LNCaP clone FGC (cell line): ENCODE measurements around the gene MLC1.

ENCODE experiments used
- DNase-seq: peaks from one replicate; pipeline ENCODE4 v3.0.0-alpha.2; 2011; ENCODE audit warnings: low read depth
- H3K4me3 ChIP-seq: 2 replicates; pipeline ENCODE4 v1.5.1; 2011; ENCODE audit warnings: mild to moderate bottlenecking, low read depth, low read length, control low read depth
- CTCF ChIP-seq: IDR thresholded peaks from 2 replicates; pipeline ENCODE4 v1.5.1; 2012; ENCODE audit warnings: mild to moderate bottlenecking; ENCODE audit not compliant: control insufficient read depth, insufficient read depth; ENCODE audit errors: extremely low read depth

MLC1 gene

DNA sequence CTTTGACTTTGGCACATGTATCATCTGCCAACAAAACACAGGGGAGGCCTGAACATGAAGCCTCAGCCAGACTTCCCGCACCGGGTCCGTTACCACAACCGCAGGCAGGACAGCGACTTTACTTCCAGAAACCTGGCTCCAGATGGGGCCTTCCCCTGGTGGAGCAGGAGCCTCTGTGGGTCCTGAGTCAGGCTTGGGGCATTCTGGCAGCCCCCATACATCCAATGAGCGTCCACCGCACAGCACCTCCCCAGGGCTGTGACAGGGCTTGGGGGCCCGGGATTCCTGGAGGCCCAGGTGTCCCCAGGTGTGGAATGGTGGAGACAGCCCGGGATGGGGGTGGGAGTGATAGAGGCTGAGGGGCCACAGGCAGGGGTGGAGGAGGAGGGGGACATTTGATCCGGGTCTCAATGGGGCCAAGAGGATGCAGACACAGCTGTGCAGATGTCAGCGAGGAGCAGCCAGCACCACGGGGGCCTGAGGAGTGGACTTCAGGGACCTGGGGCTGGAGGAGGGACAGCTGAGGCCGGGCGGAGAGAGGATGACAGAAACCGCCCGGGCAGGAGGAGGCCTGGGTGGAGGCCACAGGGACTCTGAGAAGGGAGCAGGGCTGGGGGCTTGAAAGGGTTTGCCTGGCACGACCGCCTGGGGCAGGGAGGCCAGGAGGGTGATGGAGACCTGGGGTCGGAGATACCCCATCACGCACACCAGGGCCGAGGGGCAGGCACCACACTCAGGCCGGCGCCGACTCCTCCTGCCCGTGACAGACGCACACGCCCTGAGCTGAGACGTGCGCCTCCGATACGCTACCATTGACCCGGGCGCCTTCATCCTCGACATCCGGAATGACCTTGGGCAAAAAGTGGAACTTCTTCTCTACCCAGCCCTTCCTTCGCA lies 35.7 kb downstream of the MLC1 start:
- no peak for DNase-seq
- no peak for TF ChIP-seq CTCF
- no peak overlapping the region for H3K4me3 ChIP-seq

- TF ChIP-seq CTCF, result no peak
- DNase-seq, result no peak
- no peak overlapping the region for H3K4me3 ChIP-seq
These were observed 36.4 kb downstream of the MLC1 start for GRCh38 chr22:50048836-50049235.

GRCh38 chr22:50048061-50048765 lies 37.0 kb downstream of the MLC1 start:
- no peak for DNase-seq
- TF ChIP-seq CTCF, result no peak

GRCh38 chr22:50047346-50047745 lies 37.9 kb downstream of the MLC1 start:
- H3K4me3 ChIP-seq, result no peak overlapping the region
- no peak for TF ChIP-seq CTCF
- no peak for DNase-seq

More at GRCh38 chr22:50048061-50048765, 37.0 kb downstream of the MLC1 start:
- no peak overlapping the region for H3K4me3 ChIP-seq

DNA sequence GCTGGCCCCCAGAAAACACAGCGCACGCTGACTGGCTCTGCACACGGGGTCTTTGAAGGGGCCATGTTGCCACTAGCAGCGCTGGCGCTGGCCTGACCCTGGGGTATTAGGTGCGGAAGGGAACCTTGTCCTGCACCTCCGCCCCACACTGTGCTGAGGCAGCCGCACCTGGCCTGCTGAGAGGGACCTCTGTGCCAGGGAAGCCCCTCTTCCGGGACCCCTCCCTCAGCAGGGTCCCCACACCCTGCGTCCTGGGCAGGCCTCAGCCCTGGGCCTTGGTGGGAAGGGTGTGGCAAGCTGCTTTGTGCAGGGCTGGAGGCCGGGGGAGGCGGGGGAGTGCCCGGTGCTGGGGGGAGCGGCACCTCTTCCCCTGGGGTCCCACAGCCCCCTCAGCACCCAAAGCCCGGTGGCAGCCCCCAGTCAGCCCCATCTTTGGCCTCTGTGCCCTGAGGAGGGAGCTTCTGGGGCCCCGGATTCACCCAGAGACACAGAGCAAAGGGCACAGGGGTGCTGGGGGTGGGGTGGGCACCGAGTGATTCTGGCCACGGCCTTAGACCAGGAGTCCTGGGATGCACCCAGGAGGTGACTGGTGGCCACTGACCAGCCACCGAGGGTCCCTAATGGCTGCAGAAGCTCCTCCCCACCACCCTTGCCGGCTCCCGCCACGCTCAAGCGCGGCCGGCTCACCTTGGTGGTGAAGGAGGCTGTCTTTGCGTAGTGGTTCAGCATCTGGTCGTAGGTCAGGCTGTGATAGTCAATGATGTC lies 38.6 kb downstream of the MLC1 start:
- no peak for DNase-seq
- no peak for TF ChIP-seq CTCF
- no peak overlapping the region for H3K4me3 ChIP-seq

- H3K4me3 ChIP-seq, result no peak overlapping the region
- TF ChIP-seq CTCF, result no peak
- no peak for DNase-seq
These were observed 39.2 kb downstream of the MLC1 start for GRCh38 chr22:50046019-50046415.
